Inflammatory macrophage treated with lipopolysaccharide for 4 hours (primary cell): Measurements from ENCODE around the gene CASS4.
A peak's percentile ranks its signal among the peaks of the same experiment; 100 is the strongest.
"Not testable (repeated sequence)": the region's sequence is repeated elsewhere in the genome, so short reads cannot be mapped to it uniquely, and the experiment has no call there.

ENCODE experiments used
- DNase-seq: peaks from one replicate; pipeline ENCODE4 v3.0.0-alpha.2; 2020

The CASS4 gene, protein sequence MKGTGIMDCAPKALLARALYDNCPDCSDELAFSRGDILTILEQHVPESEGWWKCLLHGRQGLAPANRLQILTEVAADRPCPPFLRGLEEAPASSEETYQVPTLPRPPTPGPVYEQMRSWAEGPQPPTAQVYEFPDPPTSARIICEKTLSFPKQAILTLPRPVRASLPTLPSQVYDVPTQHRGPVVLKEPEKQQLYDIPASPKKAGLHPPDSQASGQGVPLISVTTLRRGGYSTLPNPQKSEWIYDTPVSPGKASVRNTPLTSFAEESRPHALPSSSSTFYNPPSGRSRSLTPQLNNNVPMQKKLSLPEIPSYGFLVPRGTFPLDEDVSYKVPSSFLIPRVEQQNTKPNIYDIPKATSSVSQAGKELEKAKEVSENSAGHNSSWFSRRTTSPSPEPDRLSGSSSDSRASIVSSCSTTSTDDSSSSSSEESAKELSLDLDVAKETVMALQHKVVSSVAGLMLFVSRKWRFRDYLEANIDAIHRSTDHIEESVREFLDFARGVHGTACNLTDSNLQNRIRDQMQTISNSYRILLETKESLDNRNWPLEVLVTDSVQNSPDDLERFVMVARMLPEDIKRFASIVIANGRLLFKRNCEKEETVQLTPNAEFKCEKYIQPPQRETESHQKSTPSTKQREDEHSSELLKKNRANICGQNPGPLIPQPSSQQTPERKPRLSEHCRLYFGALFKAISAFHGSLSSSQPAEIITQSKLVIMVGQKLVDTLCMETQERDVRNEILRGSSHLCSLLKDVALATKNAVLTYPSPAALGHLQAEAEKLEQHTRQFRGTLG

DNA sequence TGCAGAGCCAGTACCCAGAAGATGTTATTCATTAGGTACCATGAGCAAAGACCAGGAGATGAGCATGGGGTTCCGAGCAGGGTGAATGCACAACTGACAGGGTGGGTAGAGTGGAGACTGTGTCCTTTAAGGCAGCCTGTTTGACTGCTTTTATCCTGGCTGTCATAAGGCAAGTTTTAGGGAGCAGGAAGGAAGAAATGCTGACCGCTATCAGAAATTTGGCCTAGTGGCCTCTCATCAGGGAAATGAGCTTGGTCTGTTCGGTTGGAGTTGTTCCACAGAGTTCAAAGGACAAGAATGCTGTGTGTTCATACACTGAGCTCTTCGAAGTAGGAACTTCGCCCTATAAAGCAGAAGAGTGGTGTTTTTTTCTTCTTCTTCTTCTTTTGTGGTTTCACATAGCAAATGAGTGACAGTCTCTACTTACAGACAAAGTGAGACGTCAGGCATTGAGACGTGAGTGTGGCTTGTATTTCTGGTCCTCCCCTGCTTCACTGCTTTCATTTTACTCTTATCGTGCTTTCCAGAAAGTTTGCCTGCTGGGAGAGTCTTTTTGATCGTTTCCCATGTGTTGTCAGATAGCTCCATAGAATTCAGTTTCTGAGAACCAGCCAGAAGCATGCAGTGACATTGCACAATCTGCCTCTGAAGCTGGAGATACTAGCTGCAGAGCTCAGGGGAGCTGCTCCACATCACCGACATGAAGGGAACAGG is at the start of gene CASS4:
CASS4 (plus strand) TSS at position 502 of the 714 bp plus-strand sequence; CDS start at position 701, 199 bp downstream.
- peak; percentile 86 for DNase-seq

DNA sequence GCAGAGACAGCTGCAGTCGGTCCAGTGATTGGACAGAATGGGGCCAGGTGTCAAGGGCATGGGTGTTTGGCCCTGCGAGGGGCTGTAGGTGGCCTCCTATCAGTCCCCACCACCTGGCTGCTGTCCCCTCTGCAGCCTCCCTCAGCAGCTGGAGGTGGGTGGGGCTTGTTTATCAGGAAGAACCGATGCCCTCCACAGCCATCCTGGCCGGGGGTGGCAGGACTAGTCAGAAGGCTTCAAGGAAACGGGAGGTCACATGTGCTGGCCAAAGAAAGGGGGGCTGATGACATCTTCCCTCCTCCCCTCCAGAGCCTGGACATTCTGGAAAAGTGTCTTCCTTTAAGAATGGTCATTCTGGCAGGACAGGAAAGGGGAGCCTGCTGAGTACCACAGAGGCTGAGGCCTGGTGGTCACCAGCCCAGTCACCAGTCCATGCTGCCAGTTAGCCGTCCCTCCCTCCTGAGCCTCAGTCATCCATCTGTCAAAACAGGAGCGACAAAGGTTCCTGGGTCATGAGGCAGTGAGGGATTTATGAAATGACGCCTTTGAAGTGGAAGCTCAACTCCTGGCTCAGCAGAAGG is 49.1 kb upstream of the CASS4 start:
- DNase-seq: no peak

DNA sequence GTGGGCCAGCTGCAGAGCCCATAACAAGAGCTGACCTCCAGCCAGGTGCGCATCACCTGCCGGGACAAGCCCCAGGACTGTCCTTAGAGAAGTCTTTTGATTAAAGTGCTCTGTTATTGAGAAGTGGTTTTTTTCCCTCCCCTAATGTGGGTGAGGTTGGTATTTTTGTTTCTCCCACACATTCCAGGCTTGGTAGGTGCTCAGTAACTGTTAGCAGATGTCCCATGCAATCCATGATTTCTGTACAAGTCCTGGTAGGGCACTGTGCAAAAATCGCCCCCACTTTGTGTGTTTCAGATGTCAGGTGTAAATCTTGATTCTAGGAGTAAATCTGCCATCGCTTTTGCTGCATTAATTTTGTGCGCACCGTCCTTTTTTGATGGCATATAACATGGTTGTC is 48.6 kb upstream of the CASS4 start:
- DNase-seq: no peak

DNA sequence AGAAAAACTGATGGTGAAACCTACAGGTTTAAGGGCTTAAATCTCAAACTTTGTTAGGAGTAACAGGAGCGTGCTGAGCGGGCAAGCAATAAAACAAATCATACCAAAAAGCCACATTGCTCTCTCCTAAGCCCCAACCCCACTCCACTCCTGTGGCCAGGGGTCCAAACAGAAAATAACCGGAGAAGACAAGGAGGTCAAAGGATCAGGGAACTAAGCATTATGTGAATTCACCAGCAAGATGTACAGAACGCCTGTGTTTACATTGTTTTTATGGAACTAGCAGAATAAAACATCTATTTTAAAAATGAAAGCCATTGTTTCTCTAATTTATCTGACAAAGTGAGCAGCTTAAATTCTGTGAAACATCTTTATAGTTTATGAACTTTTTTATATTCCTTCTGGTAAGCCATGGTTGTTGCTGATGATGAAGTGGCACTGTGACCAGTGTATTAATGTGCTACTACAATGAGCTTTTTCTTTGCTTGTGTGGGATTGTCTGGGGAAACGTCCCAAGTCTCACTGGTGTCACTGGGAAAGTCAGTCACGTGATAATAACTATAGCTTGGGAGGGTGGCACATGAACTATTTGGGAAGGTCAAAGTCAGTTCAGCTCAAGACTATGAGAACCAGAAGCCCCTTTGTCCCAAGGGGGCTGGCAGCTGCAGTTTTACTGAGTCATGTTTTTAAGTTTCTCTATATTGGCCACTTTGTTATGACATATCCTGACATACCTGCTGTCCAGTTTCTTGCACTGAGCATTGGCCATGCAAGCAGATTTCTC is 43.5 kb upstream of the CASS4 start:
- no peak for DNase-seq

DNA sequence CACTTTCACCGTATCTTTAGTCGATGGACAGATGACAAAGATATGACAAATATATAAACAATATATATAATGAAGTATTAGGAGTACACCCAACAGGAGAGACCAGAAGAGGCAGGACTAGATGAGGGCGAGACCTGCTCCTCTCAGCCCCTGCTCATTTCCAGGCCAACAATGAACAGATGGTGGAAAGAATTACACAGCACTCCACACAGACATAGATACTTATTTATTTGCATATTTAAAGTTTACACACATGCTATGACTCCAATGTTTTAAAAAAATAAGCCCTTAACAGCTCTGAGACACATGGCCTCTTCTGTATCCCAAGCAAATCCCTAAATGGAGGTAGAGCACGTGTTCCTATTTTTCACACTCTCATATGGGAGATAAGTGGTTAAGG is 42.9 kb upstream of the CASS4 start:
- DNase-seq: no peak

DNA sequence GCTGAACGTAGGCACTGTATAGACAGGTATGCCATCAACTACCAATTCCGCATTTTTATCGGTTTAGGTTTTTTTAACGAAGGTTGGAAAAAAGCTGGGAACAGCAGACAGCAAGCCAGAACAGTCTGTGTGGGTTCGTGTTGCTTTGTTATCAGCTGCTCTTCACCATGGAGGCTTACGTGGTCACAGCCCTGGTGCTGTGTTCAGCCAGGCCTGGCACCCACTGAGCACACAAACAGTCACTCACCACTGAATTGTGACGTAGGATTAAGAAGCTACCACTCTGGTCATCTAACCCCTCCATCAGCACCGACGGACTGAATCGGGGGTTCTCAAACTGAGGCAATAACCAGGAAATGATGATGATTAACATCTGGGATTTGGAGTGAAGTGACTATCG is 40.1 kb upstream of the CASS4 start:
- DNase-seq: no peak

DNA sequence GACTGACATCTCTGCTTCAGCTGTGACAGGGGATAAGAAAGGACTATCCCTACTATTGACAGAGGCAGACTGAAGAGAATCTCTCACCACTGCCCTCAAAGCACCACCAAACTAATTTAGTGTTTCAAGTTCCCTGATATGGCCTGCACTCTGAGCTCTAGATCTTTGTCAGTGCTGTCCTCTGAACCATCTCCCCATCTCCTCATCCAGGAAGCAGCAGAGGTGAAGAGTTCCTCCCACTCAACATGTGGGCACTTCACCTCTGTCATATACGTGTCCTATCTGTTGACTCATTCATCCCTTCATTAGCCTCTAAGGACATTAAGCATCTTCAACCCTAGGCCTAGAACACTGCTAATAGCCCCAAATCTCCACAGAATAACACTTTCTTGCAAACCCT is 39.2 kb upstream of the CASS4 start:
- DNase-seq: no peak

DNA sequence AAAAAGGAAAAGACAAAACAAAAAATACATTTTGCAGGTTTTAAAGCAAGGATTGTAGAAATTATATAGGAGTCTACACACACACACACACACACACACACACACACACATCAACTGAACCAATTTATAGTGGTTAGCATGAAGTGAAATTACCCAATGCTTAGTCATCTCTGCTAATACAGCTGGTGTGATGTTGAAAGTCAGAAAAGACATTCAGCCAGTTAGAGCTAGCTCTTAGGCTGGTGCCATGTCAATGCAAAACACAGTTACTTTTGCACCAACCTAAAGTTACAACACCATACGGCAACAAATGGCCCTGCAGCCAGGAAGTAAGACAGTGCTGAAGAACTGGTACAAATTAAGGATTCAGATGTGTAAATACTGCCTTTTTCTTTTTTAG is 38.1 kb upstream of the CASS4 start:
- DNase-seq: peak; percentile 98

DNA sequence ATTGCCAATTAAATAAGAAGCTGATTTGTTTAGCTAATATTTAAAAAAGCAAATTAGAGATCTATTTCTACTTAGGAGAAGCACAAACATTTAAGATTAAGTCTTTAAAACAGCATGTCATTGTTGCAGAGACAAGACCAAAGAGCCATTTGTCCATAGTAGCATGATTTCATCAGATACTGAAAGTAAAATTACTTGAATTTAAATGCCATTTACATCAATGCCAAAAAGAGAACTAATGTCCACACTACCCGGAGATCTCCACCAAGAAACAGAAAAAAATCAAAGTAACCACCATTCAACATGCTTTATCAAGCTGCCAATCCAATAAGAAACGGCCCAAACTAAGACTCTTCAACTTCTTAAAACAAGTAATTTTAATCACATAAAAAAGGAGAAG is 35.7 kb upstream of the CASS4 start:
- DNase-seq: peak; percentile 77

DNA sequence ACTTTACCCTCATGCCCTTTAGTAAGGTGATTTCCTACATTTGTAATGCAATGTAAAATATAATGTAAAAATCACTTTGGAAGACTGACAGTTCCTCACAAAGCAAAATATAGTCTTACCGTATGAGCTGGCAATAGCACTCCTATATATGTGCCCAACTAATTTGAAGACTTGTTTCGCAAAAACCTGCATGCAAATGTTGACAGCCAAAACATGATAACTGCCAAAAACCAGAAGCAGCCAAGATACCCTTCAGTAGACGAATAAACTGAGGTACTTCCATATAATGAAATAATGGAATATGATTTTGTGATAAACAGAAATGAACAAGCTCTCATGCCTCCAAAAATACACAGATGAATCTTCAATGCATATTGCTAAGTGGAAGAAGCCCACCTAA is 33.7 kb upstream of the CASS4 start:
- no peak for DNase-seq

DNA sequence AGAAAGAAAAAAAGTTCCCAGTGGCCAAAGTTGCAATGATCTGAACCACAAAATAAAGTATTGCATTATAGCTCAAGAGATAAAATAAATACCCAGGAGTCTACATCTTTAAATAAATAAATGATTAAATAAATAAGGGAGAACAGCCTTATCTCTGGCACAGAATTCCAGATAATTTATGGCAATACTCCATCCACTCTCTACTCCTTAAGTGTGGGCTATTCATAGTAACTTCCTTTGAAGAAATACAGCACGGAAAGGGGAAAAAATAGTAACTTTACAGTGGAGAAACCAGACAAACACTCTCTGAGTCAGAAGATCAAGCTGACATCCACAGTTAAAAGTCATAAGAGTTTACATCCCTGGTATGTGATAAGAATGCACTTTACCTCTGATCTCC is 31.7 kb upstream of the CASS4 start:
- no peak for DNase-seq

DNA sequence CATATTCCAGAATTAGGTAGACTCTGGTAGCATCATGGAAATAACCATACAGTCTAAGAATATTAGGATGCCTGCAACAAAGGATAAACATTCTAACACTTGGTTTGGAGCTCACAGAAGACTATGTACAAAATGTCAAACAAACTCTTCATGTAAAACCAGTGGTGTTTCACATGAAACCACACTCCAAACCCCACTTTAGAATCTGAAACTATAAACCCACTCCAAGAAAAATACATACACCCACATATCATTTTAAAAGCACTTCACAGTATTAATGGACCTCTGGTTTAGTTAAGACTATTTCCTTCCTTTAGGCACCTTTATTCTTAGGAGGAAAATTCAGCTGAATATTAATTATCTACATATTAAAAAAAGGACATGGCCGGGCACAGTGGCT is 30.6 kb upstream of the CASS4 start:
- DNase-seq: no peak

DNA sequence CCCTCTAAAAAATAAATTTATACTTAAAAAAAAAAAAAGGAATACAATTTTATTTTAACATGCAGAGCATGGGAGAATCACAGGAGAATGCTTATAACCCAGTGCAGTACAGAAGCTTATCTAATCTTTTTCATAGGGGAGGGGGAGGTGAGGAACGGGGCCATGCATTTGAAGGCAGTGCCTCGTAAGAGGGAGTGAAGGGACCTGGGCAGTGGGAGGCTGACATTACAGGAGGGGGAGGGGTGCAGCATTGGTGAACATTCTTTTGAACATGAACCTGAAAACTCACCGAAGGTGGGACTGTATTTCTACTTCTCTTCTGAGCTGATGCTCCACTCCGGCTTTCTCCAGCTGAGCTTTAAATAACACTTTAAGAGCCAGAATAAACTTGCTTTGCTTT is 29.4 kb upstream of the CASS4 start:
- no peak for DNase-seq

DNA sequence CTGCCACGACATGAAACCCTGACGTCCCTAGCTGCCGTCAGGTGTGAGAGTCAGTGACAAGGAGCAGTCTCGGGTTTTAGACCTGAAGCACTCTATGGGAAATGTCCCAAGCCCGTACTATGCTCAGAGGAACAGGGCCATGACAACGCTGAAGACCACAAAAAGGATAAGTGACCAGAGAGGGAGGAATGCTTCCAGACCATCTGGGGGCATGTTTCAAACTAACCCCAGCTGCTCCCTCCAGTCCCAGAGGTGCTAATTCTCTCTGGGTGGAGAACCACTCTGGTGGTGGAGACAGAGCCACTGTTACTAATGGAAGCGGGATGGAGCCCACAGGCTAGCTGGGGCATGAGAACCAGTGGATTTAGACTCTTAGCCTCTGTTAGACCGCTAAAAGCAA is 28.7 kb upstream of the CASS4 start:
- DNase-seq: no peak

DNA sequence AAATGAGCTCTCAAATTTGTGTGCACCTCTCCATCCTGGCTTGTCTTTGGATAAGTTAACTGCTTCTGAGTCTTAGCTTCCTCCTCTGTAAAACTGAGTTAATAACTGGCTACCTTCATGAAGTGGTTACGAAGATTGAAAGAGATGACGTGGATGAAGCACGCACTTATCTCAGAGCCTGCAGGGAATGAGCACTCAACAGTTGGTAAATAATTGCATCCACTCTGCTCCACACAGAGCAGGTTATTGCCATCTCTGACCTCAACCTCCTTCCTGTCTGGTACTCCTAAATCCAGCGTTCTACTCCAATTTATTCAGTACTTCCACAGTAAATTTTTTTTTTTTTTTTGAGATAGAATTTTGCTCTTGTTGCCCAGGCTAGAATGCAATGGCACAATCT is 26.9 kb upstream of the CASS4 start:
- DNase-seq: no peak

DNA sequence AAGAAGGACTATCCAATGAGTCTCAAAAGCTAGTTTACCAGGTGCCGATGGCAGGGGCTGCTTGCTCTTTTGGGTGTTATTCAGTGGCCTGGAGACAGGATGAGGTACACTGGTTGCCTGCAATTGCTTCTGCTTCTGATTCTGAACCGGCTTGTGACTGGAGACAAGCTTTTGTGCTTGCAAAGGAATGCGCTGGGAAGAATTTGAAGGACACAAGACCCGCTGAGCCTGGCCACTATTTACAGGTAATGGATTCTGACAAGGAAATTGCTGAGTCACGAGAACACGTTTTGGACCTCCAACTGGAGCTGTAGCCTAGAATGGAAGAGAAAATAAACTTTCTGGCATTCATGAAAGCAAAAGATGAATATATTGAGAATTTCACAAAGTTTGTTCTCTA is 25.8 kb upstream of the CASS4 start:
- no peak for DNase-seq

DNA sequence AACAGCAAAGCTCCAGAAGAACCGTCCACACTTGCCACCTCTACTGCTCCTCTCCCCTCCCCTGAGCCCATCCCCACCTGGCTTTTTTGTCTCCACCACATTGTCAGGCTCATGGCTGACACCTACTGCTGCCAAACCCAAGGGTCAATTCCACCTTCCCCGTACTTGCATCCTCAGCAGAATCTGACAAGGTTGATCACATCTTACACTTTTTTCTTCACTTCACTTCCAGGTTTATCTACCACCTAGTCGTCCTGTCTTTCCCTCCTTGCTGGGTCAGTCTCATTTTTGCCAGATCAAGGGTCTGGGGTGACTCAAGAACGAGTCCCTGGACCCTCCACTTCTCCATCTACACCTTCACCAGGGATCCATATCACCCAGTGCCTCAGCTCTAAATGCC is 23.2 kb upstream of the CASS4 start:
- no peak for DNase-seq

DNA sequence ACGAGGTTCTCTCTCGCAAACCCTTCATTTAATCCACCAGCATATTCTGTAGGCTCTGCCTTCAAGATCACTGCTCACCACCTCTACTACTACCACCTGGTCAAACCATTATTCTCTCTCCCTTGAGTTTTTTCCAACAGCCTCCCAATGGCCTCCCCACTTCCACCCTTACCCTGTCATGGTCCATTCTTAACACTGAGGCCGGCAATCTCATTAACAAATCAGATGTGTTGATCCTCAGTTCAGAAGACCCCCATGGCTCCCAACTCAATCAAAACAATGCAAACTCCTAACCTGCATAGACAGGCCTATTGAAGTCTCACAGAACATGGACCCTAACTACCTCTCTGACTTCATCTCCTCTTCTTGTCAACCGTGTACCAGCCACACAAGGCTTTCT is 22.3 kb upstream of the CASS4 start:
- DNase-seq: no peak

DNA sequence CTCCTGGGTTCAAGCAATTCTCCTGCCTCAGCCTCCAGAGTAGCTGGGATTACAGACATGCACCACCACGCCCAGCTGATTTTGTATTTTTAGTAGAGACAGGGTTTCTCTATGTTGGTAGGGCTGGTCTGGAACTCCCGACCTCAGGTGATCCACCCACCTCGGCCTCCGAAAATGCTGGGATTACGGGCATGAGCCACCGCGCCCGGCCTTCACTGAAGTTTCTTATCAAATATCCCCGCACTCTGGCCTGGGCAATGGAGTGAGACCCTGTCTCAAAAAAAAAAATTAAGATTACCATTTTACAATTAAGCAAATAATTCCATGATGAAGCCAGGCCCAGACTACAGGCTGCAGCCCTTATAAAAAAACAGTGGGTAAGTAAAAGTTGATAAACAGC is 21.7 kb upstream of the CASS4 start:
- not testable (repeated sequence) for DNase-seq

DNA sequence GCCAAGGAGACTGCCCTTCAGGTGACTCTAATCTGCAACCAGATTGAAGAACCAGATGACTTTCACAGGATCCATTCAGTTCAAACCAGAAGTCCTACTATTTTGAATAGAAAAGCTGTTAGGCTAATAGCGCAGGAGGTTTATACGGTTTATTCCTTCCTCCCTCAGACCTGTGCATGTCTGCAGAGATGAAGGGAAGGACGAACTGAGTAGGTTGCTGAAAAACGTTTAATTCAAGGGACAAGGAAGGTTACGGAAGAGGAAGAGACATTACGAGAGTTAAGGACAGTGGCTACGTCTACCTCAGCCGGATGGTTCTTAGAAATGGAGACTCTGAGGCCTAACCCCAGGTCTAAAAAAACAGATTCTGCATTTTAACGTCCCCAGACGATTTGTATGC is 21.0 kb upstream of the CASS4 start:
- no peak for DNase-seq

DNA sequence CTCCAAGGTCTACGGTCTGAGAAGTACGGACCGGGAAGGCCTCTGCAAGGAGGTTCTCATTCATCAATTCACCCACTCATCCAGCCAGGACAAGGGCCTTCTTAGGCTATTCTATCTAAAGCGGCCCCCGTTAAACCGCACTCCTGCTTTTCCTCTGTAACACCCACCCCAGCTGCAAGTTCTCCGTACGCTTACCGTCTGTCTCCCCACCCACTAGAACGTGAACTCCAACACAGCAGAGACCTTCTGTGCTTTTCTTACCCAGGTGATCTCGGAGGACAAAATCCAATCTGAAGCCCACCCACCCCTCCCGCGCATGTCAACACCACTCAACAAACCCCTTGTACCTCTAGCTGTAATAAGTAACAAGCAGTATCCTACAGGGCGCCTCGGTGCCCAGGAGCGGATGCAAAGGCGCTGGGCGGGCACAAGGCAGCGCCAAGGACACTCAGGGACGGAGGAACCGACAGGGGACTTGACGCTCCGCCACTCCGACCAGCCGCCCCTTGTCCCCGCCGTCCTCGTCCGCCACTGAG is 20.4 kb upstream of the CASS4 start:
- no peak for DNase-seq
